ENCODE results near the gene PPDPF.
"Not testable (repeated sequence)": the region's sequence is repeated elsewhere in the genome, so short reads cannot be mapped to it uniquely, and the experiment has no call there.

Gene PPDPF

DNA sequence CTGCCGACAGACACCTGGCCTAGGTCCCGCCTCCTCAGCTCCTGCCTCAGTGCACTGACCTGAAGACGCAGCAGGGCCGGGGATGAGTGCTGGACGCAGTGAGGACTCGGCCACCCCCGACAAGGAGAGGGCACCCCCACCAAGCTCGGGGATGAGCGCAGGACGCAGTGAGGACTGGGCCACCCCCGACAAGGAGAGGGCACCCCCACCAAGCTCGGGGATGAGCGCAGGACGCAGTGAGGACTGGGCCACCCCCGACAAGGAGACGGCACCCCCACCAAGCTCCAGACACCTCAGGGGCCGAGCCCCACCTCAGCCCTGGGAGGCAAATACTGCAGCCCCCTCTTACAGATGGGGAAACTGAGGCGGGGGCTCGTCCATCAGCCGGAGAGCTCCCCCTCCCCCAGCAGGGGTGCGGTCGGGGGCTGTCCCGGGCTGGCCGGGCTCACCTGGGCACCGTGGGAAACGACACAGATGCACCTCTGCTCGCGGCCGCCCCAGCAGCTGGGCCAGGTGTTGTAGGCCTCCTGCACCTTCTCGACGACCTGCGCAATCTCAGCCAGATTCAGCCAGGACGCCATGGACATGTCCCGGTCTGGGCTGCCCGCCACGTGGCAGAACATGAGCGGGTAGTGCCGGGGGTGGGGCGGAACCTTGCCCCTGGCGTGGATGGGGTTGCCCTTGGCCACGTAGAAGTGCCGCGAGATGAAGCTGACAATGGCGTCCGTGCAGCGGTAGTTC, 46.0 kb downstream of the PPDPF start:
- DNase-seq = no peak

DNA sequence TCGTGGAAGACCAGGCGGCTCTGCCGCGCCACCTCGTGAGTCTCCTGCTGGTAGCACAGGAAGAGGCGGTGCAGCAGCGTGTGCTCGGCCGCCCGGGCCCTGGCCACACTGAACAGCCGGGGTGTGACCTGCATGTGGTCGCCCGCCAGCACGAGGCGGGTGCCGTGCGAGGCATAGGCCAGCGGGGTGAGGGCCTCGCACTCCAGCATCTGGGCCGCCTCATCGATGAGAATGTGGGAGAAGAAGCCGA, 46.5 kb downstream of the PPDPF start:
- DNase-seq = no peak

DNA sequence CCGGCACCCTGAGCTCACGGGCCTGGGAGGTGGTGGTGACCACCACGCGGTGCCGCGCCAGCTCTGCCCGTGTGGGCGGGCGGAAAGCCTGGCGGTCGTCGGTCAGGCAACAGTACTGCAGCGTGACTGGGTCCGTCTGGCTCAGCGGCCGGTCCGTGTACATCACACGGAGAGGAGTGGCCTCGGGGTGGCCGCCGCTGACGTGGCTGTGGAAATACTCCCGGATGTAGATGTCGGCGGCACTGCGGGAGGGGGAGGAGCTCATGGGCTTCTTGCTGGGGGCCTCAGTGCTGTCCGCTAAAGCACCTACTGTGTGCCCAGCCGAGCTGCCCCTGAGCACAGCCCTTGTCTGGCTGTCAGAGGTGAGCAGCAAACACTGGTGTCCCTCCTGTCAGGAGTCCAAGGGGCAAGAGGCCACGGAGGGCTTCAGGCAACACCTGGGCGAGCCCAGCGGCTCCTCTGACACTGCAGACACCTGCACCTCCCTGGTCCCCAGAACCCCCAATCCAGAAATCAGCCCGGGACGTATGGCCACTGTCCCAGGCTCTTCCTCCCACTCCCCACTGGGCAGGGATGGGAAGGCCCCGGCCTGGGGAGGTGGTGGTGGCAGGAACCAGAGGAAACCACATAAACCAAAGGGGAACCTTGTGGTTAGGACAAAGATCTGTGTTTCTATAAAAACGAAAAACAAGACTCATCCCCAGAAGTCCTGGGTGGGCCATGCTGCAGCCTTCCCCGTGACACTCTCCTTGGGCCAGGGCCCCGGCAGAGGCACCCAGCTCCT, 47.0 kb downstream of the PPDPF start:
- DNase-seq = peak; percentile 79 to 86

DNA sequence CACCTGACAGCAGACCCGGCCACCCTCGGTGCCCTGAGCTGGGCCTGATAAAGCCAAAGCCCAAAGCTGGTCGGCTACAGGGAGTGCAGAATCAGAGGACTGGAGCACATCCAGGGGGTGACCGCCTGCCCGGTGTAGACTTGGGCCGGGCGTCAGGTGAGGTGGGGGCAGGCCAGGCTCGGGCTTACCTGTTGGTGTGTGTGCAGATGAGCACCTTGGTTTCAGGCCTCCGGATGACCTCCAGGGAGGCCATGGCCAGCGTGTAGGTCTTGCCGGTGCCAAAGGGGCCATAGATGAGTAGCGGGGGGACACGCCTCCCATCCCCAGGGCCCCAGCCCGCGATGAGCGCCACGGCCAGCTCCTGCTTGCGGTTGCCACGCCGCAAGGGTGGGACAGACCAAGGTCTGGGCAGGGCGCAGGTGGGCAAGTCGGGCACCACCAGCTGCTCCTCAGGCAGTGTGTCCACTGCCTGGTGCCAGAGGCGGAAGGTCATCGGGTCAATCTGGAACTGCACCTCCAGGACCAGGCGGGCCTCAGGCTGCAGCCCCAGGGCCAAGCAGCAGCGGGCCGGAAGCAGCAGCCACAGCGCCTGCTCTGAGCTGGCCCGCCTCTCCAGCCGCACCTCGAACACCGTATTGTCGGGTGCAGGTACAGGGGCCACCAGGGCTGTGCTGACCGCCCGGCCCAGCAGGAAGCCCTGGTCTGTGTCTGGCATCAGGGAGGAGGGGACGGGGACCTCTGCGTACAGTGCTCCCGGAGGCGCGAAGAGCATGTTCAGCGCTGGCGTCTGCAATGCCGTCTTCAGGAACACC, 47.8 kb downstream of the PPDPF start:
- no peak for DNase-seq

DNA sequence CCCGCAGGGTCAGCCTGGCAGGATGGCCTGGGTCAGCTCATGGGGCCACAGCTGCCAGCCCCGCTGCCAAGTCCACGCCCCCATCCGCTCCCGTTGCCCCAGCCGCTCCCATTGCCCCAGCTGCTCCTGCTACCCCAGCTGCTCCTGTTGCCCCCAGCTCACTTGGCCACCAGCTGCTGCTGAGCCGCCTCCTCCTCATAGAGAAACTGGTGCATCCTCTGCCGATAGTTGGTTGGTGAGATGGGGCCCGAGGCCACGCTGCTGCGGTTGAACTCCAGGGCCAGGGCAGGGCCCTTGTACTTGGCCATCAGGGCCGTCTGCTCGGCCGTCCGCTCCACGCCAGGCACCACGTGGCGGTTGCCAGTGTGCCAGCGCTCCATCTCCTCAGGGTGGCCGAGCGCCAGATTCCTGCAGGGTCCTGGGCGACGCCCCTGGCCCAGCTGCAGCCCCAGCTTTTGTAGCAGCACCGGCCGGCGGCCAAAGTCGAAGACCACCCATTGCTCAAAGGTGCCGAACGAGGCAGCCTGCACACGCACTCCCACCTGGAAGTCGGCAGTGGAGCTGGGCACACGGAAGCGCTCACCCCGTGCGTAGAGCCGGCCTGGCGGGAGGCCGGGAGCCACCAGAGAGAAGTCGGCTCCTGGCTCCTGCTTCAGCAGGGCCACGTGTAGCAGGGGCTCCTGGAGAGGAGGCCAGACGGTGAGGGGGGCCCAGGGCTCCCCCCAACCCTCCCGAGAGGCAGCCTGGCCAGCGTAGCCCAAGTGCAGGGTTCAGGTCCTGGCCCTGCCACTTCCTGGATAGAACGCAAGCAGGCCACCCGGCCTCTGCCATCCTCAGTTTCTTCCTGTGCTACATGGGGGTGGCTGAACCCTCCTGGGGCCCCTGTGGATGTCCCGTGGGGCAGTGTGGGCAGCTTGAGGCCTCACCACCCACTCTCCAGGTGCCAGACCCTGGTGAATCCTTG, 48.7 kb downstream of the PPDPF start:
- DNase-seq = no peak

DNA sequence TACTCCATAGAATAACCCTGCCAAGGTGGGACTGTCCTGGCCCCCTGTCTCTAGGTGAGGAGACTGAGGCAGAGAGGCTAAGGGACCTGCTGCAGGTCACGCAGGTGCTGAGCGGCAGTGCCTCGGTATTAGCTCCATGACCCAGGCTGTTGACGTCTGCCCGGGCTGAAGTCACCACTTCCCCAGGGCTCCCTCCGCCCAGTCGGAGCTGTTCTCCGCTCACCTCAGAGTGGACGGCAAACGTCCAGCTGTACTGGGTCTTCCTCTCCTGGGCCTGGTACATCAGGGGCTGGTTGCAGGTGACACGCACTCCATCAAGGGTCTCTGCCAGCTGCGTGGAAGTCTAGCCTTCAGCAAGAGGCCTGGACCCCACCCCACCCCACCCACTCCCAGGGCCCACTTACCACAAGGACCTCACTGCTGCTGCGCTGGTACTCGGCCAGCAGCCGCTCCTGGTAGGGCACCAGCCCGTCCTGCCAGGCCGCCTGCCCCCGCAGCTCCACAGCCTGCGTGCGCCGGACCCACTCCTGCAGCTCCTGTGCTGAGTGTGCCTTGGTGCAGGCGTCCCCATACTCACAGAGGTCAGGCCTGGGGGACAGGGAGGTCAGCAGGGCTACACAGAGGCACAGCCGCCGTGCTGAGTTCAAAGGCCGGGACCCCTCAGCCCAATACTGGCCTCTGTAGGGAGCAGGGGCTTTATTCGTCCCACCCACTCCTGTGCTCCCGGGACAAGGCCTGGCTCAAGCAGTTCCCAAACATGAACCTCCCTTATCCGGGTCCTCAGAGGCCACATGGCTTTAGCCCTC, 49.9 kb downstream of the PPDPF start:
- DNase-seq = no peak

DNA sequence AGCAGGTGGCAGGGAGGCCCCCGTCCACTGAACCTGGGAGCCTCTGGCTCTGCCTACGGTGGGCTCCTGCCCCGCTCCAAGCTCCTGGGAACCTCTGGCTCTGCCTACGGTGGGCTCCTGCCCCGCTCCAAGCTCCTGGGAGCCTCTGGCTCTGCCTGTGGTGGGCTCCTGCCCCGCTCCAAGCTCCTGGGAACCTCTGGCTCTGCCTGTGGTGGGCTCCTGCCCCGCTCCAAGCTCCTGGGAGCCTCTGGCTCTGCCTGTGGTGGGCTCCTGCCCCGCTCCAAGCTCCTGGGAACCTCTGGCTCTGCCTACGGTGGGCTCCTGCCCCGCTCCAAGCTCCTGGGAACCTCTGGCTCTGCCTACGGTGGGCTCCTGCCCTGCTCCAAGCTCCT, 50.5 kb downstream of the PPDPF start:
- not testable (repeated sequence) for DNase-seq

Measured in inflammatory macrophage treated with lipopolysaccharide for 1 hour (primary cell).